Mesendoderm (in vitro differentiated cells): ENCODE data around the gene ZNF503.

Source experiments
- DNase-seq: peaks from one replicate; pipeline ENCODE4 v3.0.0; 2013
- H2AK5ac ChIP-seq: 2 replicates; pipeline ENCODE4 v1.6.1; 2013; ENCODE audit warnings: low read length, inconsistent platforms
- H2BK120ac ChIP-seq: 2 replicates; pipeline ENCODE4 v1.6.1; 2013; ENCODE audit warnings: low read depth, mild to moderate bottlenecking, low read length, moderate library complexity, mixed read lengths
- H2BK15ac ChIP-seq: replicated peaks from 2 replicates; pipeline ENCODE4 v1.6.1; 2013; ENCODE audit warnings: low read depth, mild to moderate bottlenecking, moderate library complexity
- H2BK5ac ChIP-seq: 2 replicates; pipeline ENCODE4 v1.6.1; 2013; ENCODE audit warnings: low read length, inconsistent platforms
- H3K18ac ChIP-seq: 2 replicates; pipeline ENCODE4 v1.6.1; 2013; ENCODE audit warnings: mild to moderate bottlenecking, low read length, mixed read lengths
- H3K23ac ChIP-seq: one replicate; pipeline ENCODE4 v1.6.1; 2013; ENCODE audit warnings: low read length
- H3K27ac ChIP-seq: 2 replicates; pipeline ENCODE4 v1.5.1; 2013; ENCODE audit warnings: low read depth, mild to moderate bottlenecking, inconsistent platforms, low read length, moderate library complexity
- H3K27me3 ChIP-seq: 2 replicates; pipeline ENCODE4 v1.6.1; 2013; ENCODE audit warnings: low read length, control low read depth, mild to moderate bottlenecking, inconsistent platforms; ENCODE audit not compliant: insufficient read depth, poor library complexity
- H3K36me3 ChIP-seq: 2 replicates; pipeline ENCODE4 v1.6.1; 2013; ENCODE audit warnings: low read length, inconsistent platforms; ENCODE audit not compliant: control insufficient read depth, insufficient read depth
- H3K4ac ChIP-seq: one replicate; pipeline ENCODE4 v1.6.1; 2013; ENCODE audit warnings: low read depth, mild to moderate bottlenecking, low read length, moderate library complexity
- H3K4me1 ChIP-seq: 2 replicates; pipeline ENCODE4 v1.6.1; 2013; ENCODE audit warnings: low read depth, low read length, inconsistent platforms; ENCODE audit not compliant: control insufficient read depth
- H3K4me2 ChIP-seq: 2 replicates; pipeline ENCODE4 v1.6.1; 2013; ENCODE audit warnings: low read length
- H3K4me3 ChIP-seq: 2 replicates; pipeline ENCODE4 v1.5.1; 2013; ENCODE audit warnings: mild to moderate bottlenecking, low read length
- H3K56ac ChIP-seq: one replicate; pipeline ENCODE4 v1.6.1; 2013; ENCODE audit warnings: low read length
- H3K79me1 ChIP-seq: 2 replicates; pipeline ENCODE4 v1.6.1; 2013; ENCODE audit warnings: low read length, inconsistent platforms
- H3K79me2 ChIP-seq: 2 replicates; pipeline ENCODE4 v1.6.1; 2013; ENCODE audit warnings: mild to moderate bottlenecking, low read length; ENCODE audit not compliant: control insufficient read depth, insufficient read depth
- H3K9ac ChIP-seq: 2 replicates; pipeline ENCODE4 v1.6.1; 2013; ENCODE audit warnings: low read length, inconsistent platforms
- H4K5ac ChIP-seq: one replicate; pipeline ENCODE4 v1.6.1; 2013; ENCODE audit warnings: low read length
- H4K8ac ChIP-seq: one replicate; pipeline ENCODE4 v1.6.1; 2013; ENCODE audit warnings: low read depth, mild to moderate bottlenecking, control low read depth, low read length, moderate library complexity
- WGBS: extraction: QIAGEN DNeasy Blood & Tissue Kit; methylation state at CpG from one replicate; pipeline ENCODE4 v1.1.7; 2013; ENCODE audit warnings: low lambda C conversion rate, missing lambda C conversion rate; ENCODE audit not compliant: insufficient coverage; ENCODE audit errors: extremely low coverage; 5-methylcytosine and 5-hydroxymethylcytosine counted together

ZNF503 gene

DNA sequence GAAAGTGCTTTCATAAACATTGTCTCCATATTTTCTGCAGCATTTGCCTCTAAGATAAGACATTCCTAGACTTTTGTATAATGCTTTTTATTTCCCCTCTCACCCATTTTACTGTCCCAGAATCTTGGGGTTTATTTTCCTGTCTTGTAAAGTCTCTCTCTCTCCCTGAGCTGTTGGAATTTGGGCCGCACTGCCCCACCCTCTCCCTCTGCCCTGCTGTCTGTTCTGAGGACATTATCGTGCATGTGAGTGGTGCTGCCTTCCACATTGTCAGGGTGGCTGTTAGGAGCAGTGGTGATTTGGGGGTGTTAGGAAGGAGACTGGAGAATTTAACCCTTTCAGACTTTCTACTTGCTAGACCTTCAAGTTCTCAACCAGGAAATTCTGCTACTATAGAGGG lies 46.6 kb upstream of the ZNF503 start:
- no peaks in the 10 kb centered on the region for H3K36me3 ChIP-seq
- H3K27ac ChIP-seq: no peak overlapping the region
- no peak overlapping the region for H3K4ac ChIP-seq
- no peak overlapping the region for H3K56ac ChIP-seq
- no peak overlapping the region for H3K4me2 ChIP-seq
- H3K9ac ChIP-seq: no peak overlapping the region
- no peak overlapping the region for H3K23ac ChIP-seq
- H3K4me1 ChIP-seq: peaks cover 10% of the 10 kb centered on the region
- no peaks in the 10 kb centered on the region for H3K79me2 ChIP-seq
- no peak overlapping the region for H2BK5ac ChIP-seq
- H4K8ac ChIP-seq: no peak overlapping the region
- no peak overlapping the region for H4K5ac ChIP-seq
- H2BK15ac ChIP-seq: no peak overlapping the region
- no peak overlapping the region for H3K4me3 ChIP-seq
- H2AK5ac ChIP-seq: no peak overlapping the region
- no peak overlapping the region for H2BK120ac ChIP-seq
- H3K18ac ChIP-seq: no peak overlapping the region
- peaks cover 5% of the 10 kb centered on the region for H3K27me3 ChIP-seq
- WGBS: no CpG with 5 or more reads among the region's 2 CpGs
- no peak for DNase-seq
- no peaks in the 10 kb centered on the region for H3K79me1 ChIP-seq

DNA sequence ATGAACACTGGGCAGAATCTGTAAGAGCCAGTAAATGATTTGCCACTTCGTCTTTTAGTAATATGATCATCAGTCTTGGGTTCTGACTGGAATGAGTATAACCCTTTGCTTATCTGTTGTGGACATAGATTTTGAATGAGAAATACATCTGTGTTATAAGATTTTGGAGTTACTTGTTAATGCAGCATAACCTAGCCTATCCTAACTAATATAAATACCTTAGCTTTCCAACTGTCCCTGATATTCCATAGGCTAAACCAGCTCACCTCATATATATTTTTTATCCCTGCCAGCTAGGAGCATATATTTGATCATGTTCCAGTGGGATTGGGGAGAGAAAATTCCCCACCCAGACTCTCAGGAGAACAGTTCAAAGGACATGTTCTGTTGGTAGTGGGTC lies 44.9 kb upstream of the ZNF503 start:
- no peak for DNase-seq
- Histone ChIP-seq H3K36me3 (no peaks in the 10 kb centered on the region), H2BK5ac (no peak overlapping the region), H3K4me1 (peaks cover 6% of the 10 kb centered on the region), H3K18ac (no peak overlapping the region), H3K4ac (no peak overlapping the region), H3K79me2 (no peaks in the 10 kb centered on the region), H4K8ac (no peak overlapping the region), H3K56ac (no peak overlapping the region), H2AK5ac (no peak overlapping the region), H4K5ac (no peak overlapping the region), H3K4me2 (no peak overlapping the region), H2BK120ac (no peak overlapping the region), H3K23ac (no peak overlapping the region), H3K4me3 (no peak overlapping the region), H3K9ac (no peak overlapping the region), H3K27me3 (no peaks in the 10 kb centered on the region), H3K79me1 (no peaks in the 10 kb centered on the region), H2BK15ac (no peak overlapping the region), H3K27ac (no peak overlapping the region)
- no CpG with 5 or more reads among the region's 1 CpG for WGBS

DNA sequence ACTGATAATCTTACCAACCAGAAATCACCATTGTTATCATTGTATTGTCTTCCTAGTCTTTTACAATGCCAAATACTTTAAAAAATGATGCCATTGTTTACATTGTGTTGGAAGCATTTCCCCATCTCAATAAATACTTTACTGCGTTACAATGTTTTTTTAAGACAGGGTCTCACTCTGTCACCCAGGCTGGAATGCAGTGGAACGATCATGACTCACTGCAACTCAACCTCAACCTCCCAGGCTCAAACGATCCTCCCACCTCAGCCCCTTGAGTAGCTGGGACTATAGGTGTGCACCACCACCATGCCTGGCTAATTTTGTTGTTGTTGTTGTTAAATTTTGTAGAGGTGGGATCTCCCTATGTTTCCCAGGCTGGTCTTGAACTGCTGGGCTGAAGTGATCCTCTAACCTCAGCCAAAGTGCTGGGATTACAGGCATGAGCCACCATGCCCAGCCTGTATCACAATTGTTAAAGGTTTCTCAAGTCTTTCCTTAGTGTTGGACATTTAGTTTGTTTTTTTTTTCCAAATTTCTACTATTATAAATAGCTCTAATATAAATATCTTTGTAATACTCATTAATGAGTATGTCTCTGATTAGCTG lies 43.3 kb upstream of the ZNF503 start:
- Histone ChIP-seq H2BK120ac (no peak overlapping the region), H3K27me3 (no peaks in the 10 kb centered on the region), H3K9ac (no peak overlapping the region), H3K36me3 (no peaks in the 10 kb centered on the region), H3K27ac (no peak overlapping the region), H4K8ac (no peak overlapping the region), H2BK15ac (no peak overlapping the region), H3K23ac (no peak overlapping the region), H2AK5ac (no peak overlapping the region), H3K79me2 (no peaks in the 10 kb centered on the region), H3K18ac (no peak overlapping the region), H3K56ac (no peak overlapping the region), H4K5ac (no peak overlapping the region), H2BK5ac (no peak overlapping the region), H3K4ac (no peak overlapping the region), H3K79me1 (no peaks in the 10 kb centered on the region), H3K4me2 (no peak overlapping the region), H3K4me1 (peaks cover 3% of the 10 kb centered on the region), H3K4me3 (no peak overlapping the region)
- no CpG with 5 or more reads among the region's 3 CpGs for WGBS
- DNase-seq: no peak

DNA sequence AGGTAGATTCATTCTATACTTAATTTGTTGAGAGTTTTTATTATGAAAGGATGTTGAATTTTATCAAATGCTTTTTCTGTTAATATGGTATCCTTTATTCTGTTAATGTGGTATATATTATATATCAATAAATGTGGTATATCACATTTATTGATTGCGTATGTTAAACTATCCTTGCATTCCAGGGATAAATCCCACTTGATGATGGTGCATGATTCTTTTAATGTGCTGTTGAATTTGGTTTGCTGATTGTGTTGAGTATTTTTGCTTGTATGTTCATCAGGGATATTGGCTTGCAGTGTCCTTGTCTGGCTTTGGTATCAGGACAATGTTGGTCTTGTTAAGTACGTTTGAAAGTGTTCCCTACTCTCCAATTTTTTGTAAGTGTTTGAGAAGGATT lies 41.8 kb upstream of the ZNF503 start:
- Histone ChIP-seq H3K9ac (no peak overlapping the region), H3K18ac (no peak overlapping the region), H3K27ac (no peak overlapping the region), H2BK5ac (no peak overlapping the region), H3K4me1 (no peaks in the 10 kb centered on the region), H3K79me1 (no peaks in the 10 kb centered on the region), H3K4me2 (no peak overlapping the region), H3K4ac (no peak overlapping the region), H3K27me3 (no peaks in the 10 kb centered on the region), H3K4me3 (no peak overlapping the region), H4K8ac (no peak overlapping the region), H3K23ac (no peak overlapping the region), H2BK120ac (no peak overlapping the region), H2AK5ac (no peak overlapping the region), H4K5ac (no peak overlapping the region), H3K56ac (no peak overlapping the region), H2BK15ac (no peak overlapping the region), H3K79me2 (no peaks in the 10 kb centered on the region), H3K36me3 (no peaks in the 10 kb centered on the region)
- no peak for DNase-seq
- no CpG with 5 or more reads among the region's 2 CpGs for WGBS

DNA sequence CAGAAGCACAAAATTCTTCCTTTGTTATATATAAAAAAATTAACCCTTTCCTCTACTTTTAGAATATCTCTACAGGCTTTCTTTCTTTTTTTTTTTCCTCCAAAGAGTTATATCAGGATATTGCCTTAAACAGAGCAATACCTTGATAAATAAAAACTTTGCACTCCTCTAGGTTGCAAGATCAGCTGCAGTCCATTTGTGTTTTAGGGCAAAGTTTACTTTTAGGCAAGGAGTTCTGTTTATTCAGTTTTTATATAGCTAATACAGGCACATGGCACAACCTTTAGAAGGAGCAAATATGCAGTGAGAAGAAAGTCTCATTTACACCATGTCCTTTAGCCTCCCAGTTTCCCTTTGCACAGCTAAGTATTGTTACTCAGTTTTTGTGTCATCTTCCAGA lies 40.1 kb upstream of the ZNF503 start:
- no peak overlapping the region for H3K4me3 ChIP-seq
- no peak overlapping the region for H2BK120ac ChIP-seq
- H3K9ac ChIP-seq: no peak overlapping the region
- no peaks in the 10 kb centered on the region for H3K4me1 ChIP-seq
- no peak overlapping the region for H3K56ac ChIP-seq
- H4K8ac ChIP-seq: no peak overlapping the region
- H2BK5ac ChIP-seq: no peak overlapping the region
- H2BK15ac ChIP-seq: no peak overlapping the region
- no peak for DNase-seq
- no peaks in the 10 kb centered on the region for H3K79me2 ChIP-seq
- no peak overlapping the region for H2AK5ac ChIP-seq
- no peak overlapping the region for H3K23ac ChIP-seq
- H3K36me3 ChIP-seq: no peaks in the 10 kb centered on the region
- H3K4me2 ChIP-seq: no peak overlapping the region
- H3K27ac ChIP-seq: no peak overlapping the region
- no peak overlapping the region for H4K5ac ChIP-seq
- H3K18ac ChIP-seq: no peak overlapping the region
- no peak overlapping the region for H3K4ac ChIP-seq
- no peaks in the 10 kb centered on the region for H3K79me1 ChIP-seq
- no peaks in the 10 kb centered on the region for H3K27me3 ChIP-seq

DNA sequence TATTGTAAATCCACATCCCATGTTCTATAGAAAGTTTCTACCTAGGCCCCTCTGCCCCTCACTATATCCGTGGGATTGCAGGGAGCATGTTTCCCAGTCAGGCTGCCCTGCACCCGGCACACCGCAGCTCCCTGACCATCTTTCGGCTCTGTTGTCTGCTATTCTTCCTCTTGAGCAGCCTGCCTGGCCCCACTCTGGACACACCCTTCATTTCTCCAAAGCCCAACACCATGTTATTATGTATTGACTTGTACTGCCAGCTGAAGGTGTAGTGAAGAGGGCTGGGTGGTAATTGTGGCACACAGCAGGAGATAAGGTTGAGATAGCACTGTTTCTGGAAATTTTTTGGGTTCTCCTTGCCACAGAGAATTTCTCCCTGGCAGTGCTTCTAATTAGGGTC lies 39.6 kb upstream of the ZNF503 start:
- H3K79me2 ChIP-seq: no peaks in the 10 kb centered on the region
- H3K79me1 ChIP-seq: no peaks in the 10 kb centered on the region
- no peaks in the 10 kb centered on the region for H3K27me3 ChIP-seq
- H3K23ac ChIP-seq: no peak overlapping the region
- H2AK5ac ChIP-seq: no peak overlapping the region
- no peak for DNase-seq
- no peak overlapping the region for H4K5ac ChIP-seq
- H3K9ac ChIP-seq: no peak overlapping the region
- H4K8ac ChIP-seq: no peak overlapping the region
- H3K4me2 ChIP-seq: no peak overlapping the region
- H3K18ac ChIP-seq: no peak overlapping the region
- H3K4me3 ChIP-seq: no peak overlapping the region
- H3K36me3 ChIP-seq: no peaks in the 10 kb centered on the region
- no CpG with 5 or more reads among the region's 4 CpGs for WGBS
- no peak overlapping the region for H2BK5ac ChIP-seq
- H3K27ac ChIP-seq: no peak overlapping the region
- H2BK15ac ChIP-seq: no peak overlapping the region
- H2BK120ac ChIP-seq: no peak overlapping the region
- no peak overlapping the region for H3K56ac ChIP-seq
- no peak overlapping the region for H3K4ac ChIP-seq
- H3K4me1 ChIP-seq: no peaks in the 10 kb centered on the region
